IPS-15b (cell line): ENCODE results near the gene ZNF816.
"Not testable (repeated sequence)": the region's sequence is repeated elsewhere in the genome, so short reads cannot be mapped to it uniquely, and the experiment has no call there.

Experiments
- H3K27me3 ChIP-seq: one replicate; pipeline ENCODE4 v1.6.1; 2013; ENCODE audit warnings: low read length; ENCODE audit not compliant: control insufficient read depth, insufficient read depth
- H3K36me3 ChIP-seq: one replicate; pipeline ENCODE4 v1.6.1; 2013; ENCODE audit warnings: low read length; ENCODE audit not compliant: control insufficient read depth, insufficient read depth
- H3K4me1 ChIP-seq: one replicate; pipeline ENCODE4 v1.6.1; 2013; ENCODE audit warnings: mild to moderate bottlenecking, low read length; ENCODE audit not compliant: control insufficient read depth, insufficient read depth
- H3K4me3 ChIP-seq: one replicate; pipeline ENCODE4 v1.5.1; 2013; ENCODE audit warnings: low read depth, low read length
- H3K9ac ChIP-seq: one replicate; pipeline ENCODE4 v1.6.1; 2013; ENCODE audit warnings: low read depth, mild to moderate bottlenecking, low read length
- H3K9me3 ChIP-seq: one replicate; pipeline ENCODE4 v1.6.1; 2013; ENCODE audit warnings: mild to moderate bottlenecking, low read length; ENCODE audit not compliant: control insufficient read depth, insufficient read depth

The ZNF816 gene

GRCh38 chr19:52942386-52943133, 20.1 kb downstream of the ZNF816 start:
- Histone ChIP-seq H3K4me1 (no peaks in the 10 kb centered on the region), H3K36me3 (no peaks in the 10 kb centered on the region), H3K27me3 (no peaks in the 10 kb centered on the region), H3K9me3 (no peaks in the 10 kb centered on the region), H3K9ac (peak overlapping the region; percentile 56), H3K4me3 (peak overlapping the region; percentile 86)

- no peaks in the 10 kb centered on the region for H3K27me3 ChIP-seq
- no peaks in the 10 kb centered on the region for H3K9me3 ChIP-seq
- no peaks in the 10 kb centered on the region for H3K36me3 ChIP-seq
- H3K4me1 ChIP-seq = no peaks in the 10 kb centered on the region
- H3K9ac ChIP-seq = peak overlapping the region; percentile 56
- H3K4me3 ChIP-seq = peak overlapping the region; percentile 86
Measured at GRCh38 chr19:52941941-52942385, 20.7 kb downstream of the ZNF816 start.

DNA sequence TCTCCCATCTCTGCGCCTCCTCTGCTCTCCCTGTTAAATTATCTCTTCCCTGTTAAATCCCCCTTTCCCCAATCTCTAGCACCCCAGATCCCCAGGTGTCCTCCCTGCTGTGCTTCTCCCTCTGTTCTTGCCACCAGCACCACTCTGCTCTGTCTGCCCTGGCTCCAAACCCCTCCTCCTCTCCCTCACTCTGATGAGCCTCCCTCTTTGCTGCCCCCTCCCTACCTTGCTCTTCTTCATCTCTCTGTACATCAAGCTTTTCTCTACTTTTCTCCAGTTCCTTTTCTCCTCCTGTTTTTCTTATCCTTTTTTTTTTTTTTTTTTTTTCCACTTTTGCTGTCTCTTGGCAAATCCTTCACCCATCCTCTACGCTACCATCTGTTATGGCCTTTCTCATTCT, 21.2 kb downstream of the ZNF816 start:
- not testable (repeated sequence) for H3K4me1 ChIP-seq, H3K9ac ChIP-seq, H3K36me3 ChIP-seq, H3K9me3 ChIP-seq, H3K27me3 ChIP-seq
- H3K4me3 ChIP-seq = peak overlapping the region; percentile 86

GRCh38 chr19:52940905-52941304, 21.8 kb downstream of the ZNF816 start:
- H3K9me3 ChIP-seq, H3K9ac ChIP-seq, H3K4me3 ChIP-seq, H3K4me1 ChIP-seq, H3K27me3 ChIP-seq, H3K36me3 ChIP-seq: not testable (repeated sequence)

DNA sequence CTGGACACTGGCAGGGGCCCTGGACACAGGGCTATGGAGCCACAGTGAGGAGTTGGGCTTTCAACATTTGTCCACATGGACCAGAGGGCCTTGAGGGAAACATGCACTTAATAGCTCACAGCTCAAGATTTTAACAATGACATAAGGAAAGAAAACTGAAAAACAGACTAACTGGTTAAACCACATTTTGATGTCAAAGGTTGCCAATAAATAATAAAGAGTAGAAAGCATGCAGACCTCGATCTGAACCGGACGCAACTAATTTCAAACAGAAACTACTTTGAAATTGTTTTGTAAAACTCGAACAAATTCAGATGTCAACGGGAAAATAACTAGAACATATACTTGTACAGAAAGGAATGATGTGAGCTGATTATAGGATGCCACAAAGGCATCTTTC, 23.9 kb downstream of the ZNF816 start:
- H3K9me3 ChIP-seq = no peaks in the 10 kb centered on the region
- no peak overlapping the region for H3K4me3 ChIP-seq
- no peaks in the 10 kb centered on the region for H3K27me3 ChIP-seq
- H3K4me1 ChIP-seq = no peaks in the 10 kb centered on the region
- no peak overlapping the region for H3K9ac ChIP-seq
- peaks cover 5% of the 10 kb centered on the region for H3K36me3 ChIP-seq

GRCh38 chr19:52936954-52937325, 25.7 kb downstream of the ZNF816 start:
- Histone ChIP-seq H3K36me3 (peaks cover 5% of the 10 kb centered on the region), H3K27me3 (no peaks in the 10 kb centered on the region), H3K4me1 (no peaks in the 10 kb centered on the region), H3K9ac (no peak overlapping the region), H3K9me3 (no peaks in the 10 kb centered on the region), H3K4me3 (no peak overlapping the region)

- Histone ChIP-seq H3K27me3 (no peaks in the 10 kb centered on the region), H3K9ac (no peak overlapping the region), H3K9me3 (no peaks in the 10 kb centered on the region)
Measured at GRCh38 chr19:52936151-52936953, 26.3 kb downstream of the ZNF816 start.

GRCh38 chr19:52935434-52935833, 27.2 kb downstream of the ZNF816 start:
- Histone ChIP-seq H3K9me3 (no peaks in the 10 kb centered on the region), H3K36me3 (peaks cover 5% of the 10 kb centered on the region), H3K4me1 (no peaks in the 10 kb centered on the region), H3K27me3 (no peaks in the 10 kb centered on the region), H3K4me3 (no peak overlapping the region), H3K9ac (no peak overlapping the region)

More at GRCh38 chr19:52936151-52936953, 26.3 kb downstream of the ZNF816 start:
- peaks cover 5% of the 10 kb centered on the region for H3K36me3 ChIP-seq
- no peaks in the 10 kb centered on the region for H3K4me1 ChIP-seq
- no peak overlapping the region for H3K4me3 ChIP-seq

DNA sequence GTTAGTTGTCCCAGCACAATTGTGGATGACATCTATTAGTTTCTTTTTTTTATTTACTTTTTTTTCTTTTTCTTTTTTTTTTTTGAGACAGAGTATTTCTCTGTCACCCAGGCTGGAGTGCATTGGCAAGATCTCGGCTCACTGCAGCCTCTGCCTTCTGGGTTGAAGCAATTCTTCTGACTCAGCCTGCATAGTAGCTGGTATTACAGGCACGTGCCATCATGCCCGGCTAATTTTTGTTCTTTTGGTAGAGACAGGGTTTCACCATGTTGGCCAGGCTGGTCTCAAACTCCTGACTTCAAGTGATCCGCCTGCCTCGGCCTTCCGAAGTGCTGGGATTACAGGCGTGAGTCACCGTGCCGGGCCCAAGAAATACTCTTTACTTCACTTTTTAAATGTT, 38.0 kb downstream of the ZNF816 start:
- not testable (repeated sequence) for H3K4me3 ChIP-seq, H3K36me3 ChIP-seq, H3K4me1 ChIP-seq, H3K27me3 ChIP-seq, H3K9ac ChIP-seq, H3K9me3 ChIP-seq

DNA sequence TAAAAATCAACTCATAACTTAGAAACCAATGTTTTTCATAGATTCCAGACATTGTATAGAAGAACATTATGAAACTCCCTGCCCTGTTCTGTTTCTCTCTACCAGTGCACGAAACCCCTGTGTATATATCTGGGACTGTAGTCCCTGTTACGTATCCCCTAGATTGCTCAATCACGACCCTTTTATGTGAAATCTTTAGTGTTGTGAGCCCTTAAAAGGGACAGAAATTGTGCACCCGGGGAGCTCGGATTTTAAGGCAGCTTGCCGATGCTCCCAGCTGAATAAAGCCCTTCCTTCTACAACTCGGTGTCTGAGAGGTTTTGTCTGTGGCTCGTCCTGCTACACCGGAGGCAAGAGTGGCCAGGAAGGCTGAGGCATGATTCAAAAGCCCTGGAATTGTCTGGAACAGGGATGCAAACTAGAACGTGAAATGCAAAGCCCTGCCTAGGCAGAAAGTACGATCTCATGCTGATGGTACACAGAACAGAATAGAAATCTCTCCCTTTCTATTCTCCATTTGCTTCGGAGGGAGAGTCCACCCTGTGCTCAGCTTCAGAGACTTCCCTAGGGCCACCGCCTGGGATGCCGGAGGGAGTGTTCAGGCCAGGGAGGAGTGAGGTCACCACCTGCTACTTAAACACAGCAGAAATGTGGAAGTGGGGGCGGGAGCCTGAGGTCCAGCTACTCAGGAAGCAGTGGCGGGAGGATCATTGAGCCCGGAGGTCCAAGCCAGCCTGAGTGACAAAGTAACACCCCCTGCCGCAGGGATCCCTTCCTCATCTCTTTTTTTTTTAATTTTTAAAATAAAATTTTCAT, 38.7 kb downstream of the ZNF816 start:
- Histone ChIP-seq H3K4me1 (peaks cover 2% of the 10 kb centered on the region), H3K9ac (no peak overlapping the region), H3K27me3 (no peaks in the 10 kb centered on the region), H3K36me3 (peaks cover 2% of the 10 kb centered on the region), H3K9me3 (no peaks in the 10 kb centered on the region), H3K4me3 (peak overlapping the region; percentile 16)

DNA sequence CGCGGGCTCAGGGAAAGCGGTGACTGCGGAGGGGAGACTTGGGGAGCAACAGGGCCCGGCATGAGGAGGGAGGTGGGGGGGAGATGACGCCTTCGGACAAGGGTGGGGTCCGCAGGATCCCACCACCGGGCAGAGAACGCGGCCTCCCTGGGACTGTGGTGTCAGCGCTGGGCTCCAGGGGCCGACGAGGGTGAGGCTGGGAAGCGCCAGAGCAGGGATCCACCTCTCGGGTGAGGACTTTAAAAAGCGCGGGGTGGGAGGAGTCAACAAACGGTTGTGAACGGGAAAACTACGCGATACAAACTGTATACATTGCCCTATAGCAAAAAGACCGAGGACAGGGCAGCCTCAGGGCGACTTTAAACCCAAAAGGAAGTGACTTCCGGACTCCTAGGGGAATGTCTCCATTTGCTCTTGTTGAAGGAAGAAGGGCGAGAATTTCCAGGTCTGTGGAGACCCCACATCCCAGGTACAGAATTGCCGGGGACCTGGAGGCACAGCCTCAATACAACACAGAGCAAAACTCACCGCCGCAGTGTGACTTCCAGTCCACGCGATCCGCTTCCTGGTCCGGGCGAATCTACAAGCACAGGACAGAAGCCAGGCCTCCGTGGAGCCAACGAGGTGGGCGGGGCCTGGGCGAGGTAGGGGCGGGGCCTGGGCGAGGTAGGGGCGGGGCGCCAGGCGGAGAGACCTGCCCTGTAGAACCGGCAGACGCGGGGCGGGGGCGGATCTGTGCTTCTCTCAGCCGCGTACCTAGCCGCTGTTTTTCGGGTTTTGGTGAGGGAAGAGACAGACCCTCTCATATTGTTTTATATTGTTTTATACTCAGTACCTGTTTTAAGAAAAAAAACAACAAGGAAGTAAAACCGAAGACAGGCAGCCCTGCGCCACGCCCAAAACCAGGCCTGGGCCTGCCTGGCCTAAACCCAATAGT, 39.6 kb downstream of the ZNF816 start, which contains the start of gene ZNF888:
TSS of gene ZNF888 (minus strand) at position 588 of the 937 bp plus-strand sequence. CDS start 5,555 bp downstream, outside the sequence.
- peak within 1 kb of the TSS; percentile 94 for H3K4me3 ChIP-seq
- H3K9ac ChIP-seq = peak within 1 kb of the TSS; percentile 74

More for the DNA sequence above, 39.6 kb downstream of the ZNF816 start, which contains the start of gene ZNF888:
- peaks cover 2% of the 10 kb centered on the region for H3K4me1 ChIP-seq
- no peaks in the 10 kb centered on the region for H3K27me3 ChIP-seq
- H3K9me3 ChIP-seq = no peaks in the 10 kb centered on the region
- H3K36me3 ChIP-seq = peaks cover 2% of the 10 kb centered on the region
